Neural cell (in vitro differentiated cells): Measurements from ENCODE around the gene COX14. TPM values are rescaled to one million over a fixed set of nuclear protein-coding genes. Genes with fewer than 3 reads are reported as not detected.

Experiments used
- H2AFZ ChIP-seq: fragments of 200-600, 300-800 bp; sonication (generic), shearing (Covaris generic); 2 replicates; pipeline ENCODE4 v1.6.0; 2014; ENCODE audit warnings: low read depth, mild to moderate bottlenecking, antibody characterized with exemption, low read length, moderate library complexity
- H3F3A ChIP-seq: fragments of 200-600 bp; shearing (Covaris generic); 2 replicates; pipeline ENCODE4 v1.6.1; 2016; ENCODE audit warnings: mild to moderate bottlenecking, moderate library complexity, mixed read lengths, antibody characterized with exemption, low read length; ENCODE audit not compliant: insufficient read depth, poor library complexity, severe bottlenecking
- H3K27ac ChIP-seq: fragments of 200-600, 300-800 bp; sonication (generic), shearing (Covaris generic); 2 replicates; pipeline ENCODE4 v1.5.1; 2014; ENCODE audit warnings: mild to moderate bottlenecking, low read length, moderate library complexity
- H3K27me3 ChIP-seq: fragments of 300-800, 200-600 bp; sonication (generic), shearing (Covaris generic); 2 replicates; pipeline ENCODE4 v1.6.0; 2014; ENCODE audit warnings: mild to moderate bottlenecking, low read depth, low read length, moderate library complexity; ENCODE audit not compliant: insufficient read depth
- H3K36me3 ChIP-seq: fragments of 300-800, 200-600 bp; sonication (generic), shearing (Covaris generic); 2 replicates; pipeline ENCODE4 v1.5.1; 2014; ENCODE audit warnings: mild to moderate bottlenecking, antibody characterized with exemption, low read length, moderate library complexity; ENCODE audit not compliant: insufficient read depth
- H3K4me2 ChIP-seq: fragments of 300-800, 200-600 bp; sonication (generic), shearing (Covaris generic); 2 replicates; pipeline ENCODE4 v1.6.0; 2014; ENCODE audit warnings: mild to moderate bottlenecking, low read length
- H3K4me3 ChIP-seq: fragments of 300-800, 200-600 bp; sonication (generic), shearing (Covaris generic); 2 replicates; pipeline ENCODE4 v1.5.1; 2014; ENCODE audit warnings: mild to moderate bottlenecking, low read length, moderate library complexity
- H3K79me2 ChIP-seq: fragments of 200-600 bp; shearing (Covaris generic); replicated peaks from 2 replicates; pipeline ENCODE4 v1.6.0; 2014; ENCODE audit warnings: mild to moderate bottlenecking, low read length, moderate library complexity; ENCODE audit not compliant: insufficient read depth
- H3K9ac ChIP-seq: fragments of 300-800, 200-600 bp; sonication (generic), shearing (Covaris generic); 2 replicates; pipeline ENCODE4 v1.6.1; 2016; ENCODE audit warnings: mild to moderate bottlenecking, low read length, mixed read lengths
- H3K9me2 ChIP-seq: fragments of 200-600 bp; shearing (Covaris generic); 2 replicates; pipeline ENCODE4 v1.6.1; 2016; ENCODE audit warnings: mild to moderate bottlenecking, low read length, mixed read lengths; ENCODE audit not compliant: insufficient read depth
- H3K9me3 ChIP-seq: fragments of 200-600, 300-800 bp; sonication (generic), shearing (Covaris generic); 2 replicates; pipeline ENCODE4 v1.6.1; 2016; ENCODE audit warnings: mild to moderate bottlenecking, mixed run types, low read length, moderate library complexity, mixed read lengths
- H4K20me1 ChIP-seq: fragments of 200-600 bp; shearing (Covaris generic); 2 replicates; pipeline ENCODE4 v1.6.1; 2016; ENCODE audit warnings: mild to moderate bottlenecking, mixed run types; ENCODE audit not compliant: insufficient read depth
- EP300 ChIP-seq: fragments of 450-650 bp; conservative IDR thresholded peaks from 2 replicates; pipeline ENCODE4 v1.6.1; 2014; ENCODE audit warnings: antibody characterized with exemption, mild to moderate bottlenecking, moderate library complexity; ENCODE audit not compliant: poor library complexity, severe bottlenecking
- EZH2 ChIP-seq: fragments of 200-600, 300-800 bp; shearing (Covaris generic), sonication (generic); IDR thresholded peaks from 2 replicates; pipeline ENCODE4 v1.6.1; 2014; ENCODE audit warnings: antibody characterized with exemption, low read length, borderline replicate concordance, mild to moderate bottlenecking; ENCODE audit not compliant: insufficient read depth, poor library complexity, severe bottlenecking
- MXI1 ChIP-seq: fragments of 450-650 bp; conservative IDR thresholded peaks from 2 replicates; pipeline ENCODE4 v1.6.1; 2014; ENCODE audit warnings: antibody characterized with exemption, mild to moderate bottlenecking; ENCODE audit not compliant: poor library complexity, severe bottlenecking
- POLR2AphosphoS5 ChIP-seq: IDR thresholded peaks from 2 replicates; pipeline ENCODE4 v1.6.1; 2012
- RAD21 ChIP-seq: fragments of 450-650 bp; conservative IDR thresholded peaks from 2 replicates; pipeline ENCODE4 v1.6.1; 2014; ENCODE audit warnings: antibody characterized with exemption, mild to moderate bottlenecking, moderate library complexity
- SMC3 ChIP-seq: fragments of 450-650 bp; conservative IDR thresholded peaks from 2 replicates; pipeline ENCODE4 v1.6.1; 2014; ENCODE audit warnings: antibody characterized with exemption, mild to moderate bottlenecking, moderate library complexity; ENCODE audit not compliant: poor library complexity
- TAF1 ChIP-seq: IDR thresholded peaks from 2 replicates; pipeline ENCODE4 v1.6.1; 2012; ENCODE audit warnings: low read depth
- polyA plus RNA-seq: library from polyadenylated mRNA; depleted of rRNA; stranded (reverse); fragments of >200 nt; gene quantifications from 2 replicates; pipeline ENCODE4 v1.2.3, GENCODE V29; 2014
- TF ChIP-seq, protein P1 (sequence below): fragments of 450-650 bp; IDR thresholded peaks from 2 replicates; pipeline ENCODE4 v1.5.1; 2014; ENCODE audit warnings: antibody characterized with exemption, mild to moderate bottlenecking, moderate library complexity; ENCODE audit not compliant: poor library complexity, severe bottlenecking
- TF ChIP-seq, protein P2 (sequence below): IDR thresholded peaks from 2 replicates; pipeline ENCODE4 v1.6.1; 2012; ENCODE audit warnings: borderline replicate concordance

The COX14 gene
- polyA plus RNA-seq, 1 donor from 2014 or later, result 79.3 TPM

DNA sequence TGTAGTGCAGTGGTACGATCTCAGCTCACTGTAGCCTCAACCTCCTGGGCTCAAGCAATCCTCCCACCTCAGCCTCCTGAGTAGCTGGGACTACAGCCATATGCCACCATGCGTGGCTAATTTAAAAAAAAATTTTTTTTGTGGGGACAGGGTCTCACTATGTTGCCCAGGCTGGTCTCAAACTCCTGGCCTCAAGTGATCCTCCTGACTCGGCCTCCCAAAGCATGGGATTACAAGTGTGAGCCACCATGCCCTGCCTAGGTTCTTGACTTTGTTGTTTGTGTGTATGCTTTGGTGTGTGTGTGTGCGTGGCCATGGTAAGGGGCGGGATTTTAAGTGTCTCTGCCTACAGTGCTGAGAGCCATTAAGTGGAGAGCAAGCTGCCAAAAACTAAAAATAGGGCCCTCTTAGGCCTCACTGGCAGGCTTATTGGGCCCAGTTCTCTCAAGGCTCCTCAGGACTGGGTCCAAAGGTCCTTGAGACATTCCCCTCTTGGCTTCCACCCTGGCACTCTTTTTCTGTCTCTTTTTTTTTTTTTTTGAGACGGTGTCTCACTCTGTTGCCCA, 5.1 kb downstream of the COX14 start:
- Histone ChIP-seq H3K79me2 (peaks cover 4% of the 10 kb centered on the region), H3F3A (no peaks in the 10 kb centered on the region), H3K9ac (no peak overlapping the region), H4K20me1 (no peaks in the 10 kb centered on the region), H3K4me2 (no peak overlapping the region), H3K27ac (no peak overlapping the region), H3K36me3 (no peaks in the 10 kb centered on the region), H3K27me3 (no peaks in the 10 kb centered on the region), H2AFZ (no peak overlapping the region), H3K4me3 (no peak overlapping the region), H3K9me3 (no peaks in the 10 kb centered on the region), H3K9me2 (no peaks in the 10 kb centered on the region)
- TF ChIP-seq, protein P1, sequence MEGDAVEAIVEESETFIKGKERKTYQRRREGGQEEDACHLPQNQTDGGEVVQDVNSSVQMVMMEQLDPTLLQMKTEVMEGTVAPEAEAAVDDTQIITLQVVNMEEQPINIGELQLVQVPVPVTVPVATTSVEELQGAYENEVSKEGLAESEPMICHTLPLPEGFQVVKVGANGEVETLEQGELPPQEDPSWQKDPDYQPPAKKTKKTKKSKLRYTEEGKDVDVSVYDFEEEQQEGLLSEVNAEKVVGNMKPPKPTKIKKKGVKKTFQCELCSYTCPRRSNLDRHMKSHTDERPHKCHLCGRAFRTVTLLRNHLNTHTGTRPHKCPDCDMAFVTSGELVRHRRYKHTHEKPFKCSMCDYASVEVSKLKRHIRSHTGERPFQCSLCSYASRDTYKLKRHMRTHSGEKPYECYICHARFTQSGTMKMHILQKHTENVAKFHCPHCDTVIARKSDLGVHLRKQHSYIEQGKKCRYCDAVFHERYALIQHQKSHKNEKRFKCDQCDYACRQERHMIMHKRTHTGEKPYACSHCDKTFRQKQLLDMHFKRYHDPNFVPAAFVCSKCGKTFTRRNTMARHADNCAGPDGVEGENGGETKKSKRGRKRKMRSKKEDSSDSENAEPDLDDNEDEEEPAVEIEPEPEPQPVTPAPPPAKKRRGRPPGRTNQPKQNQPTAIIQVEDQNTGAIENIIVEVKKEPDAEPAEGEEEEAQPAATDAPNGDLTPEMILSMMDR, result no peak
- TF ChIP-seq SMC3 (no peak), EP300 (no peak), EZH2 (no peak), MXI1 (no peak), RAD21 (no peak), TAF1 (no peak), POLR2AphosphoS5 (no peak)
- TF ChIP-seq, protein P2, sequence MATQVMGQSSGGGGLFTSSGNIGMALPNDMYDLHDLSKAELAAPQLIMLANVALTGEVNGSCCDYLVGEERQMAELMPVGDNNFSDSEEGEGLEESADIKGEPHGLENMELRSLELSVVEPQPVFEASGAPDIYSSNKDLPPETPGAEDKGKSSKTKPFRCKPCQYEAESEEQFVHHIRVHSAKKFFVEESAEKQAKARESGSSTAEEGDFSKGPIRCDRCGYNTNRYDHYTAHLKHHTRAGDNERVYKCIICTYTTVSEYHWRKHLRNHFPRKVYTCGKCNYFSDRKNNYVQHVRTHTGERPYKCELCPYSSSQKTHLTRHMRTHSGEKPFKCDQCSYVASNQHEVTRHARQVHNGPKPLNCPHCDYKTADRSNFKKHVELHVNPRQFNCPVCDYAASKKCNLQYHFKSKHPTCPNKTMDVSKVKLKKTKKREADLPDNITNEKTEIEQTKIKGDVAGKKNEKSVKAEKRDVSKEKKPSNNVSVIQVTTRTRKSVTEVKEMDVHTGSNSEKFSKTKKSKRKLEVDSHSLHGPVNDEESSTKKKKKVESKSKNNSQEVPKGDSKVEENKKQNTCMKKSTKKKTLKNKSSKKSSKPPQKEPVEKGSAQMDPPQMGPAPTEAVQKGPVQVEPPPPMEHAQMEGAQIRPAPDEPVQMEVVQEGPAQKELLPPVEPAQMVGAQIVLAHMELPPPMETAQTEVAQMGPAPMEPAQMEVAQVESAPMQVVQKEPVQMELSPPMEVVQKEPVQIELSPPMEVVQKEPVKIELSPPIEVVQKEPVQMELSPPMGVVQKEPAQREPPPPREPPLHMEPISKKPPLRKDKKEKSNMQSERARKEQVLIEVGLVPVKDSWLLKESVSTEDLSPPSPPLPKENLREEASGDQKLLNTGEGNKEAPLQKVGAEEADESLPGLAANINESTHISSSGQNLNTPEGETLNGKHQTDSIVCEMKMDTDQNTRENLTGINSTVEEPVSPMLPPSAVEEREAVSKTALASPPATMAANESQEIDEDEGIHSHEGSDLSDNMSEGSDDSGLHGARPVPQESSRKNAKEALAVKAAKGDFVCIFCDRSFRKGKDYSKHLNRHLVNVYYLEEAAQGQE, result no peak

DNA sequence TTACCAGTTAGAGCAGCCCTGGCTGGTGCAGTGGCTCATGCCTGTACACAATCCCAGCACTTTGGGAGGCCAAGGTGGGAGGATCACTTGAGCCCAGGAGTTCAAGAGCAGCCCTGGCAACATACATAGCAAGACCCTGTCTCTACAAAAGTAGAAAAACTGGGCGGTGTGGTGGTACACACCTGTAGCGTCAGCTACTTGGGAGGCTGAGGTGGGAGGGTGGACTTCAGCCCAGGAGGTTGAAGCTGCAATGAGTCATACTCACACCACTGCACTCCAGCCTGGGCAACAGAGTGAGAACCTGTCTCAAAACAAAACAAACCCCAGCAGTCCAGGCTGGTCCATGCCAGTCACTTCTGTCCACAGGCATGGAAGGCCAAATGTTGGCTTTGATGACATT, 7.4 kb downstream of the COX14 start:
- no peaks in the 10 kb centered on the region for H4K20me1 ChIP-seq

More for the DNA sequence above, 7.4 kb downstream of the COX14 start:
- Histone ChIP-seq H2AFZ (no peak overlapping the region), H3K27me3 (no peaks in the 10 kb centered on the region), H3K4me2 (no peak overlapping the region), H3F3A (no peaks in the 10 kb centered on the region), H3K79me2 (peaks cover 2% of the 10 kb centered on the region), H3K27ac (no peak overlapping the region), H3K9ac (no peak overlapping the region), H3K9me2 (no peaks in the 10 kb centered on the region), H3K9me3 (no peaks in the 10 kb centered on the region), H3K4me3 (no peak overlapping the region), H3K36me3 (no peaks in the 10 kb centered on the region)
- TF ChIP-seq, protein P2, result no peak
- TF ChIP-seq POLR2AphosphoS5 (no peak), EZH2 (no peak)
